H1 (cell line): ENCODE data around the gene INF2. TPM values are rescaled to one million over a fixed set of nuclear protein-coding genes. Genes with fewer than 3 reads are reported as not detected.

Source experiments
- CTCF ChIA-PET: fragments of 300-600 bp; sonication (Branson Sonifier 250); formaldehyde crosslinking; loops from one replicate; lab custom pipeline; 2021; ENCODE audit not compliant: partially characterized antibody; lab: Charles Lee
- POLR2A ChIA-PET: fragments of 300-600 bp; sonication (Branson Sonifier 250); formaldehyde crosslinking; loops from one replicate; lab custom pipeline; 2021; ENCODE audit warnings: inconsistent platforms; ENCODE audit not compliant: partially characterized antibody; lab: Charles Lee
- DNase-seq, 2 experiments: peaks; one replicate each; pipeline versions ENCODE4 v3.0.0 to v3.0.0-alpha.2; 2010 to 2022; ENCODE audit warnings: low spot score in 2 of 2, low read depth in 1 of 2, mixed read lengths in 1 of 2
- FAIRE-seq: peaks from 2 replicates; lab custom pipeline; 2011; peaks lifted over from hg19 to GRCh38; lab: Jason Lieb, UNC
- H2AFZ ChIP-seq: 2 replicates; pipeline ENCODE4 v1.8.1; 2012; ENCODE audit warnings: low read length, inconsistent platforms
- H2AK5ac ChIP-seq: 2 replicates; pipeline ENCODE4 v1.6.1; 2013; ENCODE audit warnings: low read depth, low read length
- H2BK120ac ChIP-seq: replicated peaks from 2 replicates; pipeline ENCODE3; 2013; ENCODE audit warnings: low read depth, low read length, inconsistent platforms
- H2BK12ac ChIP-seq: 2 replicates; pipeline ENCODE4 v1.6.1; 2013; ENCODE audit warnings: low read depth, low read length
- H2BK15ac ChIP-seq: 2 replicates; pipeline ENCODE4 v1.6.1; 2013; ENCODE audit warnings: low read length
- H2BK20ac ChIP-seq: 2 replicates; pipeline ENCODE4 v1.6.1; 2013; ENCODE audit warnings: low read length
- H2BK5ac ChIP-seq: 2 replicates; pipeline ENCODE4 v1.6.1; 2013; ENCODE audit warnings: low read depth, low read length
- H3K14ac ChIP-seq: 2 replicates; pipeline ENCODE4 v1.6.1; 2013; ENCODE audit warnings: inconsistent platforms; ENCODE audit not compliant: insufficient read length
- H3K18ac ChIP-seq: 2 replicates; pipeline ENCODE4 v1.6.1; 2013; ENCODE audit warnings: low read length; ENCODE audit errors: extremely low read depth
- H3K23ac ChIP-seq: 2 replicates; pipeline ENCODE4 v1.6.1; 2013; ENCODE audit warnings: inconsistent platforms; ENCODE audit not compliant: insufficient read length
- H3K23me2 ChIP-seq: 2 replicates; pipeline ENCODE4 v1.6.1; 2013; ENCODE audit warnings: low read depth, low read length
- H3K27ac ChIP-seq: 2 replicates; pipeline ENCODE4 v1.6.1; 2011; ENCODE audit warnings: low read depth, low read length, inconsistent platforms
- H3K27me3 ChIP-seq, 4 experiments: replicated peaks in 1 of 4; 1 replicate in 1 of 4; 2 replicates in 3 of 4; pipeline versions ENCODE4 v1.6.1 to v1.8.1; 2011 to 2013; ENCODE audit warnings: low read length in 3 of 4, mild to moderate bottlenecking in 3 of 4, inconsistent platforms in 2 of 4, mixed read lengths in 2 of 4, moderate library complexity in 1 of 4; ENCODE audit not compliant: control insufficient read depth in 3 of 4, insufficient read depth in 3 of 4; ENCODE audit errors: extremely low read depth in 1 of 4
- H3K36me3 ChIP-seq, 4 experiments: 2 replicates each; pipeline versions ENCODE4 v1.6.1 to v1.8.1; 2011 to 2013; ENCODE audit warnings: mild to moderate bottlenecking in 4 of 4, low read length in 3 of 4, moderate library complexity in 2 of 4, control low read depth in 1 of 4, inconsistent platforms in 1 of 4; ENCODE audit not compliant: insufficient read depth in 4 of 4, control insufficient read depth in 2 of 4
- H3K4ac ChIP-seq: replicated peaks from 2 replicates; pipeline ENCODE3; 2013; ENCODE audit warnings: low read length, low read depth, mixed read lengths, inconsistent platforms; ENCODE audit not compliant: insufficient read length
- H3K4me1 ChIP-seq, 4 experiments: replicated peaks in 1 of 4; 1 replicate in 1 of 4; 2 replicates in 3 of 4; pipeline versions ENCODE4 v1.6.1 to v1.8.1; 2011 to 2013; ENCODE audit warnings: low read length in 3 of 4, inconsistent platforms in 2 of 4, mixed read lengths in 1 of 4; ENCODE audit not compliant: insufficient read depth in 4 of 4, control insufficient read depth in 3 of 4
- H3K4me2 ChIP-seq, 2 experiments: 2 replicates each; pipeline versions ENCODE4 v1.6.1 to v1.8.1; 2011 to 2013; ENCODE audit warnings: low read depth in 2 of 2, low read length in 2 of 2, control low read depth in 1 of 2, inconsistent platforms in 1 of 2, mild to moderate bottlenecking in 1 of 2; ENCODE audit not compliant: insufficient read depth in 1 of 2
- H3K4me3 ChIP-seq, 4 experiments: fragments of 200-600, 300-600 bp in 1 of 4; sonication (generic), shearing (Covaris generic), sonication (Bioruptor Twin) in 1 of 4; 2 replicates each; pipeline versions ENCODE4 v1.5.1 to v1.8.1; 2011 to 2016; ENCODE audit warnings: low read length in 4 of 4, low read depth in 3 of 4, control low read depth in 2 of 4, inconsistent platforms in 2 of 4, mild to moderate bottlenecking in 2 of 4, mixed read lengths in 1 of 4, moderate library complexity in 1 of 4; ENCODE audit not compliant: insufficient read depth in 2 of 4; ENCODE audit errors: extremely low read depth in 1 of 4
- H3K56ac ChIP-seq: replicated peaks from 2 replicates; pipeline ENCODE3; 2013; ENCODE audit warnings: low read depth, mild to moderate bottlenecking, mixed read lengths, low read length, inconsistent platforms; ENCODE audit not compliant: insufficient read length
- H3K79me1 ChIP-seq: 2 replicates; pipeline ENCODE4 v1.6.1; 2013; ENCODE audit warnings: low read depth, low read length, control low read depth
- H3K79me2 ChIP-seq, 2 experiments: 2 replicates each; pipeline versions ENCODE4 v1.6.1 to v1.8.1; 2012 to 2013; ENCODE audit warnings: low read length in 2 of 2, mild to moderate bottlenecking in 2 of 2, inconsistent platforms in 1 of 2; ENCODE audit not compliant: insufficient read depth in 2 of 2, control insufficient read depth in 1 of 2
- H3K9ac ChIP-seq, 4 experiments: replicated peaks in 1 of 4; 1 replicate in 1 of 4; 2 replicates in 3 of 4; pipeline versions ENCODE4 v1.6.1 to v1.8.1; 2011 to 2013; ENCODE audit warnings: low read depth in 3 of 4, low read length in 3 of 4, control low read depth in 2 of 4, mild to moderate bottlenecking in 2 of 4, moderate library complexity in 2 of 4, inconsistent platforms in 1 of 4; ENCODE audit errors: extremely low read depth in 1 of 4
- H3K9me3 ChIP-seq, 2 experiments: 2 replicates each; pipeline versions ENCODE4 v1.6.1 to v1.8.1; 2012 to 2013; ENCODE audit warnings: mild to moderate bottlenecking in 2 of 2, moderate library complexity in 2 of 2, control low read depth in 1 of 2, inconsistent platforms in 1 of 2, low read depth in 1 of 2, low read length in 1 of 2, mixed read lengths in 1 of 2; ENCODE audit not compliant: insufficient read depth in 2 of 2
- H4K20me1 ChIP-seq, 2 experiments: replicated peaks in 1 of 2; 2 replicates each; pipeline versions ENCODE3 to v1.8.1; 2011 to 2013; ENCODE audit warnings: inconsistent platforms in 2 of 2, low read length in 2 of 2, mild to moderate bottlenecking in 1 of 2; ENCODE audit not compliant: insufficient read depth in 2 of 2, control insufficient read depth in 1 of 2
- H4K5ac ChIP-seq: 2 replicates; pipeline ENCODE4 v1.6.1; 2013; ENCODE audit warnings: low read length, low read depth, mixed read lengths, inconsistent platforms; ENCODE audit not compliant: insufficient read length
- H4K8ac ChIP-seq: 2 replicates; pipeline ENCODE4 v1.8.0; 2013; ENCODE audit warnings: mild to moderate bottlenecking, moderate library complexity, low read length, inconsistent platforms; ENCODE audit not compliant: insufficient read depth; ENCODE audit errors: extremely low read depth
- H4K91ac ChIP-seq: replicated peaks from 2 replicates; pipeline ENCODE3; 2013; ENCODE audit warnings: low read length, mixed read lengths, inconsistent platforms; ENCODE audit not compliant: insufficient read length
- NANOG ChIP-seq: IDR thresholded peaks from 2 replicates; pipeline ENCODE4 v1.6.1; 2011; ENCODE audit warnings: low read length, low read depth, mild to moderate bottlenecking, inconsistent platforms; ENCODE audit not compliant: insufficient read depth, poor library complexity, severe bottlenecking
- POLR2AphosphoS5 ChIP-seq: IDR thresholded peaks from 2 replicates; pipeline ENCODE4 v1.6.1; 2011; ENCODE audit warnings: low read depth, low read length
- SAP30 ChIP-seq: fragments of 300-600 bp; sonication (generic); IDR thresholded peaks from 2 replicates; pipeline ENCODE4 v1.7.1; 2012; ENCODE audit warnings: low read length, moderate library complexity, mild to moderate bottlenecking, inconsistent platforms; ENCODE audit not compliant: insufficient read depth, insufficient replicate concordance
- SIX5 ChIP-seq: IDR thresholded peaks from 2 replicates; pipeline ENCODE4 v1.6.1; 2011; ENCODE audit warnings: mild to moderate bottlenecking, low read depth, low read length
- WGBS, 2 experiments: shearing (Covaris generic) in 1 of 2; methylation state at CpG; one replicate each; pipeline versions ENCODE4 v1.1.6 to v1.1.7; 2013 to 2015; ENCODE audit warnings: low lambda C conversion rate in 2 of 2, mixed read lengths in 2 of 2, inconsistent platforms in 1 of 2, low coverage in 1 of 2, missing lambda C conversion rate in 1 of 2; ENCODE audit not compliant: insufficient replicate concordance in 2 of 2, insufficient coverage in 1 of 2, insufficient read length in 1 of 2; ENCODE audit errors: extremely low coverage in 1 of 2, missing lambda C conversion rate in 1 of 2; 5-methylcytosine and 5-hydroxymethylcytosine counted together
- polyA plus RNA-seq, 7 experiments: library from polyadenylated mRNA; depleted of rRNA in 3 of 7; stranded (reverse) in 5 of 7; unstranded in 2 of 7; fragments of >200 nt in 5 of 7; fragments of 200-250 nt in 2 of 7; gene quantifications; 1 replicate in 5 of 7; 2 replicates in 1 of 7; 4 replicates in 1 of 7; pipeline versions ENCODE4 v1.2.1 to v1.2.3, GENCODE V29; 2011 to 2013; ENCODE audit warnings: missing spikeins in 2 of 7, mixed read lengths in 2 of 7
- total RNA-seq: library from RNA; stranded (reverse); fragmentation: NEBNext Ultra II Directional; extraction: Animal tissue kit (Norgen Biotek cat#: 25700); gene quantifications from 2 replicates; pipeline ENCODE4 v1.2.1, GENCODE V29; 2021

INF2 gene
- total and polyA plus RNA-seq, 2 of the 8 experiments (the other 6 are each of a cell fraction or from before 2014, with no cell fraction given), result 29.1 to 59.5 TPM

DNA sequence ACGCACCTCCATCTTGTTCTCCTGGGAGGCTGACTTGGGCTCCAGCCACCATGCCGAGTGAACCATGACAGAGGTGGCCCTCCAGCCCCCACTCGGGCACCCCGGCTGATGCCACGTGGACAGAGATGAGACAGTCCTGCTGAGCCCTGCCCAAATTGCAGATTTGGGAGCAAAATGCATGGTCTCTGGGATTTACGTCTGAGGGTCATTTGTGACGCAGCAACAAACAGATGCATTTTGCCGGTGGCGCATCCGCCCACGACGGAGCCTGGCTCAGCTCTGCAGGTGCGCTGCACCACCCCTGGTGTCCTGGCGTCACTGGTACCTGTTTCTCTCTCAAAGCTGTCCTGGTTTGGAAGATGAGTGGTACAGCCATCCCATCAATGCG lies 31.1 kb upstream of the INF2 start:
- Histone ChIP-seq H3K14ac (no peak overlapping the region), H3K23me2 (no peaks in the 10 kb centered on the region), H2AK5ac (no peak overlapping the region), H3K27me3 (0 out of 7 replicates have a peak, but pooled peaks cover 0 to 6% (median under 1%) of the 10 kb centered on the region in 4 experiments), H3K9ac (no peak overlapping the region), H2BK15ac (no peak overlapping the region), H3K36me3 (no peaks in the 10 kb centered on the region), H4K20me1 (no peaks in the 10 kb centered on the region), H3K27ac (no peak overlapping the region), H2BK120ac (no peak overlapping the region), H3K23ac (no peak overlapping the region), H4K5ac (no peak overlapping the region), H3K4me1 (peaks cover 0 to 8% (median 3%) of the 10 kb centered on the region in 4 experiments; a peak in 4 of 7 replicates), H2BK5ac (no peak overlapping the region), H3K79me2 (no peaks in the 10 kb centered on the region), H2BK20ac (no peak overlapping the region), H3K4ac (no peak overlapping the region), H2AFZ (no peak overlapping the region), H3K18ac (no peak overlapping the region), H3K79me1 (no peaks in the 10 kb centered on the region), H3K4me2 (no peak overlapping the region), H2BK12ac (no peak overlapping the region), H3K56ac (no peak overlapping the region), H3K9me3 (peaks cover 6 to 13% of the 10 kb centered on the region in 2 experiments), H3K4me3 (no peak overlapping the region), H4K8ac (no peak overlapping the region), H4K91ac (no peak overlapping the region)
- DNase-seq (no peak), FAIRE-seq (no peak)
- CTCF ChIA-PET, result interaction anchor here (0.6 to 2.1 kb wide), 14 partner anchors 8 to 524 kb away, joined by 3 to 6 read pairs (median 3); no protein-coding TSS in a partner anchor
- TF ChIP-seq NANOG (no peak), SIX5 (no peak), SAP30 (no peak), POLR2AphosphoS5 (no peak)
- POLR2A ChIA-PET, result interaction anchor here (0.5 to 1.4 kb wide), 2 partner anchors 51 to 838 kb away, joined by 3 read pairs; no protein-coding TSS in a partner anchor
- 93% methylated on average over 15 of the region's 15 CpGs; no CpG with 5 or more reads in 1 of the 2 experiments for WGBS, 2 experiments
